ENCODE data around the gene SACM1L.

- TF ChIP-seq POLR2AphosphoS5 (IDR thresholded peaks at IDR 0.05; ENCODE audit: borderline replicate concordance, low read depth, low read length), result no peak
- TF ChIP-seq EZH2 (IDR thresholded peaks at IDR 0.05), result no peak
- TF ChIP-seq FOXP2 (optimal IDR thresholded peaks at IDR 0.05; ENCODE audit: control extremely low read depth, extremely low read length, insufficient read depth), result no peak
Observed at GRCh38 chr3:45681846-45682245, 7.3 kb upstream of the SACM1L start.
